ENCODE results near the gene ABHD16B. TPM values are rescaled to one million over a fixed set of nuclear protein-coding genes. Genes with fewer than 3 reads are reported as not detected.

The ABHD16B gene
- not detected in 2 replicates for total RNA-seq

GRCh38 chr20:63861365-63861934 lies at the start of gene ABHD16B:
Gene ABHD16B (plus strand): TSS chr20:63861498. CDS start chr20:63861541, 43 bp downstream.

GRCh38 chr20:63830841-63831588 lies 30.3 kb upstream of the ABHD16B start, which contains the start of gene ZBTB46:
Gene ZBTB46 (minus strand): TSS chr20:63831264. CDS start chr20:63790757, 40,507 bp downstream.

GRCh38 chr20:63864978-63865640 lies 3.8 kb downstream of the ABHD16B start, which contains the start of gene TPD52L2:
Gene TPD52L2 (plus strand): TSS chr20:63865270. CDS start chr20:63865366, 96 bp downstream.

DNA sequence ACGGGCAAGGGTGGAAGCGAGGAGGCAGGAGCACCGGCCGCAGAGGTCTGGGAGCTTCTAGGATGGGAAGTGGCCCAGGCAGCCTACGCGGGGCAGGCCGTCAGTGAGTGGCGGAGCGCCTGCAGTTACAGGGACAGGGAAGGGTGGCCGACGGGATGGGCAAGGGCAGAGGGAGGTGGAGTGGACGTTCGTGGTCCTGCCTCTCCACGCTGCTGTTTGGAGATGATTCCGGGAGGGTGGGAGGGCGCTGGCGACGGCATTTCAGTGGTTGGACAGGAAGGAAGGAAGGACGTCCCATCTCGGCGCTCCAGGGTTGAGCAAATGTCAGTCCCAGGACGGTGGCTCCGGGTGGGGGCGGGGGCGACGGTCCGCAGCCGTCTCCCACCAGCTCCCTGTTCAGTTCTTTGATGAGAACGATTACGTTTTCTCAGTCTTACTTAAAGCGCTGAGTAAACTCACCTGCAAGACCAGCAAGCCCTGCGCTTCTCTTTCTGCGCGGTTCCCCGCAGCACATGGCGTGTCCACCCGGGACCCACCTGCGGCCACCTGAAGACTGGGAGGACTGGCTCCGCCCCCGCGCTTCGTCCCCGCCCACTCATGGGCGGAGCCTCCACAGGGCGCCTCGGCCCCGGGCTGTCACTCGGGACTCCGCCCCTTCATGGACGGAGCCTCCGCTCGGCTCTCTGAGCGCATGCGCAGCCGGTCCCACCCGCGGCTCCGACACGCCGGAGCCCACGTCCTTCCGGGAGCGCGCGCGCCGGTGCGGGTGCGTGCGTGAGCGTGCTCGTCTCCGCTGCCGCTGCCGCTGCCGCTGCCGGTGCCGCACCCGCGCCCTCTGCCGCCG lies 33.3 kb downstream of the ABHD16B start, which contains the start of gene DNAJC5:
DNAJC5 (plus strand) TSS at position 769 of the 844 bp plus-strand sequence. CDS start 33,220 bp downstream, outside the sequence.

Other genes starting within 250 kb of the ABHD16B start
- gene GMEB2, start 234.4 kb upstream of the ABHD16B start, total RNA-seq: 9.2 and 10.9 TPM in 2 replicates
- 62.0 and 67.4 TPM in 2 replicates for gene STMN3, start 208.1 kb upstream of the ABHD16B start, total RNA-seq
- 14.9 and 20.7 TPM in 2 replicates for gene RTEL1, start 203.2 kb upstream of the ABHD16B start, total RNA-seq
- 227 and 246 TPM in 2 replicates for gene TNFRSF6B, start 164.8 kb upstream of the ABHD16B start, total RNA-seq
- gene ARFRP1, start 153.5 kb upstream of the ABHD16B start, total RNA-seq: 36.8 and 41.2 TPM in 2 replicates
- 24.7 and 30.9 TPM in 2 replicates for gene ZGPAT, start 153.5 kb upstream of the ABHD16B start, total RNA-seq
- gene LIME1, start 124.8 kb upstream of the ABHD16B start, total RNA-seq: 5.2 and 6.7 TPM in 2 replicates
- gene SLC2A4RG, start 121.7 kb upstream of the ABHD16B start, total RNA-seq: 88.3 and 91.0 TPM in 2 replicates
- gene ZBTB46, start 30.2 kb upstream of the ABHD16B start, total RNA-seq: 1.2 and 1.5 TPM in 2 replicates
- gene TPD52L2, start 3.8 kb downstream of the ABHD16B start, total RNA-seq: 124 and 128 TPM in 2 replicates
- gene DNAJC5, start 33.6 kb downstream of the ABHD16B start, total RNA-seq: 23.8 and 27.4 TPM in 2 replicates
- 26.7 and 27.6 TPM in 2 replicates for gene UCKL1, start 94.9 kb downstream of the ABHD16B start, total RNA-seq
- gene ZNF512B, start 108.4 kb downstream of the ABHD16B start, total RNA-seq: 7.7 and 8.2 TPM in 2 replicates
- 2.2 and 4.5 TPM in 2 replicates for gene SAMD10, start 118.1 kb downstream of the ABHD16B start, total RNA-seq
- 37.2 and 39.0 TPM in 2 replicates for gene PRPF6, start 119.6 kb downstream of the ABHD16B start, total RNA-seq
- 0.15 TPM in 1 of 2 replicates, not detected in the other for gene C20orf204, start 174.7 kb downstream of the ABHD16B start, total RNA-seq
- 0.17 TPM in 1 of 2 replicates, not detected in the other for gene SOX18, start 188.1 kb downstream of the ABHD16B start, total RNA-seq
- gene TCEA2, start 201.7 kb downstream of the ABHD16B start, total RNA-seq: 15.8 and 18.4 TPM in 2 replicates
- 10.4 and 10.7 TPM in 2 replicates for gene RGS19, start 218.0 kb downstream of the ABHD16B start, total RNA-seq
- 0.67 and 0.74 TPM in 2 replicates for gene OPRL1, start 218.6 kb downstream of the ABHD16B start, total RNA-seq
- gene LKAAEAR1, start 222.9 kb downstream of the ABHD16B start, total RNA-seq: 0.84 TPM in 1 of 2 replicates, not detected in the other
- not detected in 2 replicates for gene NPBWR2, start 246.1 kb downstream of the ABHD16B start, total RNA-seq

Data from bronchus fibroblast of lung (primary cell).